Endothelial cell of umbilical vein (primary cell): ENCODE data around the gene DMAP1. TPM values are rescaled to one million over a fixed set of nuclear protein-coding genes. Genes with fewer than 3 reads are reported as not detected.

Source experiments
- BruUV-seq: library from RNA; stranded (reverse); fragments of 400-500 nt; replicated peaks from 2 replicates; lab custom pipeline; 2021; lab: Mats Ljungman, UMichigan
- CTCF ChIA-PET: fragments of 300-600, 350-600 bp; sonication (Branson Sonifier 250); formaldehyde crosslinking; loops from one replicate; lab custom pipeline; 2021; ENCODE audit warnings: antibody characterized with exemption, inconsistent platforms; lab: Charles Lee
- POLR2A ChIA-PET: fragments of 300-600, 350-600 bp; sonication (Branson Sonifier 250); formaldehyde crosslinking; loops from one replicate; lab custom pipeline; 2021; ENCODE audit warnings: antibody characterized with exemption, inconsistent platforms; lab: Charles Lee
- DNase-seq: peaks from one replicate; pipeline ENCODE4 v3.0.0-alpha.2; 2011; ENCODE audit warnings: low read depth, low spot score
- FAIRE-seq: peaks from 2 replicates; lab custom pipeline; 2011; peaks lifted over from hg19 to GRCh38; lab: Jason Lieb, UNC
- H2AFZ ChIP-seq: 2 replicates; pipeline ENCODE4 v1.6.0; 2012; ENCODE audit warnings: low read depth, low read length, control low read depth, inconsistent platforms
- H3K27ac ChIP-seq: 2 replicates; pipeline ENCODE4 v1.5.1; 2011; ENCODE audit warnings: low read depth, mild to moderate bottlenecking, control low read depth, low read length, moderate library complexity; ENCODE audit not compliant: insufficient read depth
- H3K27me3 ChIP-seq, 2 experiments: 2 replicates each; pipeline versions ENCODE4 v1.6.0 to v1.6.1; 2011; ENCODE audit warnings: low read length in 2 of 2, mixed read lengths in 1 of 2; ENCODE audit not compliant: control insufficient read depth in 2 of 2, insufficient read depth in 2 of 2
- H3K36me3 ChIP-seq, 2 experiments: 2 replicates in 1 of 2; 3 replicates in 1 of 2; pipeline ENCODE4 v1.5.1; 2011; ENCODE audit warnings: low read length in 2 of 2, mild to moderate bottlenecking in 1 of 2, moderate library complexity in 1 of 2; ENCODE audit not compliant: control insufficient read depth in 2 of 2, insufficient read depth in 2 of 2; ENCODE audit errors: extremely low read depth in 1 of 2
- H3K4me1 ChIP-seq: 3 replicates; pipeline ENCODE4 v1.5.1; 2011; ENCODE audit warnings: mild to moderate bottlenecking, low read length; ENCODE audit not compliant: control insufficient read depth, insufficient read depth; ENCODE audit errors: extremely low read depth
- H3K4me2 ChIP-seq: 2 replicates; pipeline ENCODE4 v1.6.1; 2011; ENCODE audit warnings: low read length, control low read depth, mixed read lengths; ENCODE audit not compliant: insufficient read depth
- H3K4me3 ChIP-seq, 3 experiments: fragments of 200-600 bp in 1 of 3; sonication (generic), shearing (Covaris generic) in 1 of 3; replicated peaks in 1 of 3; 2 replicates each; pipeline ENCODE4 v1.5.1; 2011 to 2016; ENCODE audit warnings: control low read depth in 3 of 3, low read length in 3 of 3, mild to moderate bottlenecking in 2 of 3, inconsistent platforms in 1 of 3, low read depth in 1 of 3, moderate library complexity in 1 of 3; ENCODE audit not compliant: insufficient read depth in 1 of 3
- H3K79me2 ChIP-seq: 2 replicates; pipeline ENCODE4 v1.6.0; 2012; ENCODE audit warnings: low read length, inconsistent platforms; ENCODE audit not compliant: control insufficient read depth, insufficient read depth
- H3K9ac ChIP-seq: replicated peaks from 2 replicates; pipeline ENCODE3; 2011; ENCODE audit warnings: low read length, control low read depth; ENCODE audit not compliant: insufficient read depth; ENCODE audit errors: extremely low read depth
- H3K9me1 ChIP-seq: replicated peaks from 3 replicates; pipeline ENCODE4 v1.6.0; 2011; ENCODE audit warnings: mild to moderate bottlenecking, low read length; ENCODE audit not compliant: control insufficient read depth, insufficient read depth; ENCODE audit errors: extremely low read depth
- H3K9me3 ChIP-seq: replicated peaks from 2 replicates; pipeline ENCODE4 v1.5.1; 2012; ENCODE audit warnings: low read length, inconsistent platforms; ENCODE audit not compliant: control insufficient read depth, insufficient read depth
- H4K20me1 ChIP-seq: replicated peaks from 2 replicates; pipeline ENCODE3; 2011; ENCODE audit warnings: mild to moderate bottlenecking, low read length; ENCODE audit not compliant: control insufficient read depth, insufficient read depth; ENCODE audit errors: extremely low read depth
- EZH2 ChIP-seq: IDR thresholded peaks from 2 replicates; pipeline ENCODE4 v1.6.1; 2012; ENCODE audit warnings: borderline replicate concordance, low read depth, mild to moderate bottlenecking, moderate library complexity, low read length, inconsistent platforms; ENCODE audit not compliant: severe bottlenecking
- FOS ChIP-seq: IDR thresholded peaks from 2 replicates; pipeline ENCODE4 v1.6.1; 2011; ENCODE audit warnings: mild to moderate bottlenecking, low read length, moderate library complexity, borderline replicate concordance; ENCODE audit not compliant: insufficient read depth
- GATA2 ChIP-seq: IDR thresholded peaks from 2 replicates; pipeline ENCODE4 v1.7.0; 2011; ENCODE audit warnings: low read depth, mild to moderate bottlenecking, moderate library complexity, mixed read lengths, low read length; ENCODE audit not compliant: insufficient read length, insufficient read depth
- JUN ChIP-seq: IDR thresholded peaks from 2 replicates; pipeline ENCODE4 v1.6.1; 2011; ENCODE audit warnings: borderline replicate concordance, low read depth; ENCODE audit not compliant: insufficient read length, insufficient read depth
- MYC ChIP-seq: IDR thresholded peaks from one replicate; pipeline ENCODE4 v1.6.1; 2011; ENCODE audit warnings: mild to moderate bottlenecking, low read depth, low read length
- POLR2A ChIP-seq: IDR thresholded peaks from 2 replicates; pipeline ENCODE4 v1.6.1; 2012; ENCODE audit warnings: low read depth, mild to moderate bottlenecking, control low read depth, low read length
- POLR2AphosphoS5 ChIP-seq: IDR thresholded peaks from 2 replicates; pipeline ENCODE4 v1.6.1; 2012; ENCODE audit warnings: low read depth, mild to moderate bottlenecking, control low read depth, low read length, moderate library complexity; ENCODE audit not compliant: insufficient read depth
- dilution Hi-C: fragments of 300-500 bp; cut with MboI; formaldehyde crosslinking; loops from one replicate; pipeline ENCODE4 v1.15.0; 2019; ENCODE audit warnings: low sequenced_read_pairs; ENCODE audit not compliant: extremely low pct_ligation_motif_present
- intact Hi-C: fragments of 100-400 bp; cut with micrococcal nuclease; formaldehyde crosslinking; loops from one replicate; pipeline ENCODE4 v1.10.0; 2022
- polyA plus RNA-seq, 4 experiments: library from polyadenylated mRNA; depleted of rRNA in 3 of 4; stranded (reverse) in 3 of 4; unstranded in 1 of 4; fragments of >200 nt; gene quantifications; 2 replicates each; pipeline versions ENCODE4 v1.2.1 to v1.2.3, GENCODE V29; 2011 to 2012; ENCODE audit warnings: missing spikeins in 1 of 4
- total RNA-seq: library from RNA; stranded (reverse); gene quantifications from 2 replicates; pipeline ENCODE4 v1.2.3, GENCODE V29; 2021
- TF ChIP-seq, protein P1 (sequence below): IDR thresholded peaks from 2 replicates; pipeline ENCODE4 v1.6.1; 2011; ENCODE audit not compliant: insufficient read depth, insufficient read length
- TF ChIP-seq, protein P2 (sequence below), 2 donors: IDR thresholded peaks; 1 replicate in 1 of 2; 2 replicates in 1 of 2; pipeline ENCODE4 v1.5.1; 2011; ENCODE audit warnings: low read length in 2 of 2, mild to moderate bottlenecking in 2 of 2, moderate library complexity in 2 of 2, control low read depth in 1 of 2, inconsistent platforms in 1 of 2, low read depth in 1 of 2; ENCODE audit not compliant: insufficient read depth in 1 of 2; ENCODE audit errors: extremely low read depth in 1 of 2

DMAP1 gene
- total and polyA plus RNA-seq, 2 donors (not counting 3 experiments of a cell fraction or from before 2014, with no cell fraction given), result 42.9 to 63.2 TPM

DNA sequence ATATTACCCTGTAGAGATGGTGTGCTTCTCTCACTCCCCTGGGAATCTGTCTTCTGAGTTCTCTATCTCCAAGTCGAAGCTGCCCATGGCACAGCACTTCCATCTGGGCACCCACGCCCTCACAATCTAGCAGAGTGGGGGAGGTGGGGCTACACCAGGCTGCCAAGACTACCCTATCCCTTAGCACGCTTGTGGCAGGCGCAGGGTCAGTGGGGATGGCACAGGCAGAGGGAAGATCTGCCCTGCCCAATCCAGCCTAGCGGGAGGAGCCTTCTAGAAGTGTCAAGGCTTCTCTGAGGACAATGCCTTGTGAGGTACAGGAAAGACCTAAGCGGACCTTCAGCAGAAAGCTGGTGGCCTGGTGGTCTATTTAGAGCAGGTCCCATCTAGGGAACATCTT, 49.1 kb downstream of the DMAP1 start:
- Histone ChIP-seq H3K36me3 (no peaks in the 10 kb centered on the region), H3K79me2 (no peaks in the 10 kb centered on the region), H3K9me3 (no peaks in the 10 kb centered on the region), H2AFZ (no peak overlapping the region), H3K9me1 (no peaks in the 10 kb centered on the region), H3K27me3 (no peaks in the 10 kb centered on the region), H3K4me1 (no peaks in the 10 kb centered on the region), H3K4me3 (no peak overlapping the region), H3K27ac (no peak overlapping the region), H3K4me2 (no peak overlapping the region), H3K9ac (no peak overlapping the region), H4K20me1 (no peaks in the 10 kb centered on the region)
- intact Hi-C loops (no loop called here), dilution Hi-C loops (no loop called here)
- ChIA-PET CTCF (no interaction called here), POLR2A (no interaction called here)
- DNase-seq (no peak), FAIRE-seq (no peak)
- BruUV-seq, result no TSS peak
- TF ChIP-seq GATA2 (no peak), POLR2A (no peak), POLR2AphosphoS5 (no peak)

DNA sequence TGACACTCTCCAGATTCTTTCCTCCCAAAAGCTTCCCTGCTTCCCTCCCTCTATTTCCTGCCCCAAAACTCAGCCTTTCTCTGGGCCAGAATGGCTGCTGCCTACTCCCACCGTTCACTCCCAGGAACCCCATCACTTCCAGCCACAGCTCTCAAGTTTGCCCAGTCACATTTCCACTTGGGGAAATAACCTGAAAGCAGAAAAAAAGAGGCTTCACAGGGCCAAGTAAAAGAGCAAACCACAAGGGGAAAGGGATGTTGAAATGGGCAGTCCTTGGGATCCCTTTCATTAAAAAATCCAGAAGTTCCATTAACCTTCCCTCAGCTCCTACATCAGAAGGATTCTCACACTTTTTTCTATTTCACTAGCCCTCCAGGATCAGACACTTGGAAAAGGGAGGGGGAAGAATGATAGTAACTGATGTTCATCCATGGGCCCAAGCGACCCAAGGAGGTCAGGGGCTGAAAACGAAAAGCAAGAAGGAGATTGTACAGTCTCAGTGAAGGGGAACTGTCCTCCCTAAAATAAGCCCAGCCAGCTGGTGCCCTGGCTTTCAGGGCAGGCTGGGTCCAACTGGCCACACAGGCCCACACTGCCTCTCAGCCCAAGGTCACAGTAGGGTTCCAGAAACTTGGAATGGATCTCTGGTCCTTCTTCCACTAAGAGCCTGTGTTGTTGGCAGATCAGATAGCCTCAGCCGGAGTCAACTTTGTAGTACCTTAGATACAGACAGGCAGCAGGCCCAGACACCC, 49.7 kb downstream of the DMAP1 start:
- Histone ChIP-seq H3K4me3 (no peak overlapping the region), H4K20me1 (no peaks in the 10 kb centered on the region)
- POLR2A ChIA-PET, result no interaction called here

More for the DNA sequence above, 49.7 kb downstream of the DMAP1 start:
- Histone ChIP-seq H3K9me1 (no peaks in the 10 kb centered on the region), H3K36me3 (no peaks in the 10 kb centered on the region), H3K9me3 (no peaks in the 10 kb centered on the region), H3K27me3 (no peaks in the 10 kb centered on the region), H3K9ac (no peak overlapping the region), H3K4me1 (no peaks in the 10 kb centered on the region), H2AFZ (no peak overlapping the region), H3K79me2 (no peaks in the 10 kb centered on the region), H3K27ac (no peak overlapping the region), H3K4me2 (no peak overlapping the region)
- no peak for FAIRE-seq
- no peak for TF ChIP-seq JUN
- TF ChIP-seq, protein P1, sequence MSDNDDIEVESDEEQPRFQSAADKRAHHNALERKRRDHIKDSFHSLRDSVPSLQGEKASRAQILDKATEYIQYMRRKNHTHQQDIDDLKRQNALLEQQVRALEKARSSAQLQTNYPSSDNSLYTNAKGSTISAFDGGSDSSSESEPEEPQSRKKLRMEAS, result no peak
- TF ChIP-seq POLR2A, result no peak
- no peak for TF ChIP-seq GATA2
- TF ChIP-seq, protein P2, sequence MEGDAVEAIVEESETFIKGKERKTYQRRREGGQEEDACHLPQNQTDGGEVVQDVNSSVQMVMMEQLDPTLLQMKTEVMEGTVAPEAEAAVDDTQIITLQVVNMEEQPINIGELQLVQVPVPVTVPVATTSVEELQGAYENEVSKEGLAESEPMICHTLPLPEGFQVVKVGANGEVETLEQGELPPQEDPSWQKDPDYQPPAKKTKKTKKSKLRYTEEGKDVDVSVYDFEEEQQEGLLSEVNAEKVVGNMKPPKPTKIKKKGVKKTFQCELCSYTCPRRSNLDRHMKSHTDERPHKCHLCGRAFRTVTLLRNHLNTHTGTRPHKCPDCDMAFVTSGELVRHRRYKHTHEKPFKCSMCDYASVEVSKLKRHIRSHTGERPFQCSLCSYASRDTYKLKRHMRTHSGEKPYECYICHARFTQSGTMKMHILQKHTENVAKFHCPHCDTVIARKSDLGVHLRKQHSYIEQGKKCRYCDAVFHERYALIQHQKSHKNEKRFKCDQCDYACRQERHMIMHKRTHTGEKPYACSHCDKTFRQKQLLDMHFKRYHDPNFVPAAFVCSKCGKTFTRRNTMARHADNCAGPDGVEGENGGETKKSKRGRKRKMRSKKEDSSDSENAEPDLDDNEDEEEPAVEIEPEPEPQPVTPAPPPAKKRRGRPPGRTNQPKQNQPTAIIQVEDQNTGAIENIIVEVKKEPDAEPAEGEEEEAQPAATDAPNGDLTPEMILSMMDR (IDR thresholded peaks at IDR 0.05; ENCODE audit: extremely low read depth in 1 of 2, insufficient read depth in 1 of 2, low read depth in 1 of 2, low read length in 2 of 2), result no peak
- no peak for TF ChIP-seq EZH2
- no peak for TF ChIP-seq POLR2AphosphoS5
- no peak for TF ChIP-seq MYC
- no peak for TF ChIP-seq FOS
- no peak for DNase-seq
- CTCF ChIA-PET, result no interaction called here
- no TSS peak for BruUV-seq
- intact Hi-C loops, result no loop called here
- dilution Hi-C loops, result no loop called here
